Stimulated activated CD8-positive, alpha-beta memory T cell treated with anti-CD3 and anti-CD28 coated beads, Interleukin-12 subunit alpha, Interleukin-12 subunit beta, amount 100 ng/mL, for 24 hours (primary cell): ENCODE results near the gene LSR.
"Not testable (repeated sequence)": the region's sequence is repeated elsewhere in the genome, so short reads cannot be mapped to it uniquely, and the experiment has no call there.

Source experiments
- DNase-seq: peaks from one replicate; pipeline ENCODE4 v3.0.0-alpha.2; 2020; ENCODE audit errors: extremely low read depth

LSR gene

DNA sequence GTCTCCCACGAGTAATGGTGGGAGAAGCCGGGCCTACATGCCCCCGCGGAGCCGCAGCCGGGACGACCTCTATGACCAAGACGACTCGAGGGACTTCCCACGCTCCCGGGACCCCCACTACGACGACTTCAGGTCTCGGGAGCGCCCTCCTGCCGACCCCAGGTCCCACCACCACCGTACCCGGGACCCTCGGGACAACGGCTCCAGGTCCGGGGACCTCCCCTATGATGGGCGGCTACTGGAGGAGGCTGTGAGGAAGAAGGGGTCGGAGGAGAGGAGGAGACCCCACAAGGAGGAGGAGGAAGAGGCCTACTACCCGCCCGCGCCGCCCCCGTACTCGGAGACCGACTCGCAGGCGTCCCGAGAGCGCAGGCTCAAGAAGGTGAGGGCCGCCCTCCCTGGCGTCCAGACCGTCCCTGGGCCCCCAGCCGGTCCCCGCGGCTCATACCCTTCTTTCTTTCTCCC lies 18.6 kb downstream of the LSR start:
- DNase-seq = no peak

DNA sequence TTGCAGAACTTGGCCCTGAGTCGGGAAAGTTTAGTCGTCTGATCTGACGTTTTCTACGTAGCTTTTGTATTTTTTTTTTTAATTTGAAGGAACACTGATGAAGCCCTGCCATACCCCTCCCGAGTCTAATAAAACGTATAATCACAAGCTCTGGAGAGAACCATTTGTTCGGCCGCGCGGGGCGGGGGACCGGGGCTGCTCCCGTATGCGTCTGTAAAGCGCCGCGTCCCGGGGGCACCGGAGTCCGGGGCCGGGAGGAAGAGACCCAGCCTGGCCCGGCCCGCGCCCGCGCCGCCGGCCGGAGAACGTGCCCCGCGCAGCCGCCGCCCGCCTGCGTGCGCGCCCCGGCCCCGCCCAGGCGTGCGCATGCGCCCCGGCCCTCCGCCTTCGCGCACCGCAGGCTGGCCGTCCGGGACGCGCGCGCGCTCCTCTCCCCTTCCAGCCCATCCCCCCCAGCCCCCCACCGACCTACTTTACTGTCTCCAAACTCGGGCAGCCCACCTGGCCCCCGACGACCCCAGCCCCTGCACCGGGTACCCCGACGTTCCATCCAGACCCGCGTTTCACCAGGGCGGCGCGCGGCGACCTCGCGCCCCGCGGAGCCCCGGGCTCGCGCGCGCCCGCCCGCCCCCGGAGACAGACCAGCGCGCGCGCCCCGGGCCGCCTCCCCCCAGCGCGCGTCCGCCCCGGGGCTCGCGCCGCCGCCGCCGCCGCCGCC lies 19.2 kb downstream of the LSR start:
- DNase-seq = no peak

DNA sequence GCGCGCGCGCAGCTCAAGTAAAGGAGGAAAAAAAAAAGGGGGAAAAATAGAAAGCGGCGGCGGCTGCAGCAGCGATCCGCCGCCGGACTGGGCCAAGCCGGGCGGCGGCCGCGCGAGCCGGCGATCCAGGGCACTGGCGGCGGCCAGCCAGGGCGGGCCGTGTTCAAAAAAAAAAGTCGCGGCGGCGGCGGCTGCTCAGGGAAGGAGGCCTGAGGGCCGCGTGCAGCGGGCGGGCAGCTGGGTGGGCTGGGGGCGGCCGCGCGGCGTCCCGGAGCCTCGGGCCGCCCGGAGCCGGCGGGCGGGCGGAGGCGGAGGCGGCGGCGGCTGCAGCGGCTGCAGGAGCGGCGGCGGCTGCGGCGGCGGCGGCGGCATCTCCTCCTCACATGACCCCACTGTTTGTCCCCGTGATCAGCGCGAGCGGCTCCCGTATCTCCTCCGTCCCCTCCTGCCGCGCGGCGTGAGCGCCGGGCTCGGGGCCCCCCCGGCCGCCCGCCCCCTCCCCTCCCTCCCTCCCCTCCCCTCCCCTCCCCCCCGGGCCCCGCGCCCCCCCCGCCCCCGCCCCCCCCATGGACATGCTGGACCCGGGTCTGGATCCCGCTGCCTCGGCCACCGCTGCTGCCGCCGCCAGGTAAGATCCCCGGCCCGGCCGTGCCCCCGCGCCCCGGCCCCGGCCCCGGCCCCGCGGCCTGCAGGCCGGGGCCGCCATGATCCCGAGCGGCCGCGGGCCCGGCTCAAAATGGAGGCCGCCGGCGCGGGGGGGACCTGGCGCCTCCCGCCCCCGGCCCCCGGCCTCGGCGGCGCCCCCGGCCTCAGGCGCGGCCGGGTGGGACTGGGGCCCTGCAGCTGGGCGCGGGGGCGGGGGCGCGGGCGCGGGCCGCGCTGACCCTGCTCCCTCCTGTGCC lies 20.0 kb downstream of the LSR start, which contains the start of gene USF2:
TSS of gene USF2 (plus strand) at position 427 of the 902 bp plus-strand sequence. CDS start at position 567, 140 bp downstream.
- DNase-seq = no peak

DNA sequence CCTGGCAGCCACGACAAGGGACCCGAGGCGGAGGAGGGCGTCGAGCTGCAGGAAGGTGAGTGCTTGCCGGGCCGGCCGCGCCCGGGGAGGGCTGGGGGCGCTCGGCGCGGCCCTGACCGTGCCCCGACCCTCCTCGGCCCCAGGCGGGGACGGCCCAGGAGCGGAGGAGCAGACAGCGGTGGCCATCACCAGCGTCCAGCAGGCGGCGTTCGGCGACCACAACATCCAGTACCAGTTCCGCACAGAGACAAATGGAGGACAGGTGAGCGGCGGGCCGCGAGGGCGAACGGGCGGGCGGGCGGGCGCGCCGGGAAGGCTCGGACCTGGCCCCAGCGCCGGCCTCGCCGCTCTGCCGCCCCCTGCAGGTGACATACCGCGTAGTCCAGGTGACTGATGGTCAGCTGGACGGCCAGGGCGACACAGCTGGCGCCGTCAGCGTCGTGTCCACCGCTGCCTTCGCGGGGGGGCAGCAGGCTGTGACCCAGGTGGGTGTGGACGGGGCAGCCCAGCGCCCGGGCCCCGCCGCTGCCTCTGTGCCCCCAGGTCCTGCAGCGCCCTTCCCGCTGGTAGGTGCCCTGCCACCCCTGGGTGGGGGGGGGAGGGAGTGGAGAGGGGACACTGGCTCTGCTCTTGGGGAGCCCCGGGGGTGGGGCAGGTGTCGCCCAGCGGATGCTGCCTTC lies 20.8 kb downstream of the LSR start:
- no peak for DNase-seq

DNA sequence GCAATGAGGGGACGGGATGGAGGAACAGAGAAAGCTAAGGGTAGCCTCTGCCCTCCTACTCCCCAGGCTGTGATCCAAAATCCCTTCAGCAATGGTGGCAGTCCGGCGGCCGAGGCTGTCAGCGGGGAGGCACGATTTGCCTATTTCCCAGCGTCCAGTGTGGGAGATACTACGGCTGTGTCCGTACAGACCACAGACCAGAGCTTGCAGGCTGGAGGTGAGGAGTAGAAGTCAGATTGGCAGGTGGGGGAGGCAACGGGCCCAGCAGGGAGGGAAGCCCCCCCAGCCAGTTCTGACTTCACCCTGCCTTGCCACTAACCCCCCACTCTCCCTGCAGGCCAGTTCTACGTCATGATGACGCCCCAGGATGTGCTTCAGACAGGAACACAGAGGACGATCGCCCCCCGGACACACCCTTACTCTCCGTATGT lies 21.6 kb downstream of the LSR start:
- no peak for DNase-seq

DNA sequence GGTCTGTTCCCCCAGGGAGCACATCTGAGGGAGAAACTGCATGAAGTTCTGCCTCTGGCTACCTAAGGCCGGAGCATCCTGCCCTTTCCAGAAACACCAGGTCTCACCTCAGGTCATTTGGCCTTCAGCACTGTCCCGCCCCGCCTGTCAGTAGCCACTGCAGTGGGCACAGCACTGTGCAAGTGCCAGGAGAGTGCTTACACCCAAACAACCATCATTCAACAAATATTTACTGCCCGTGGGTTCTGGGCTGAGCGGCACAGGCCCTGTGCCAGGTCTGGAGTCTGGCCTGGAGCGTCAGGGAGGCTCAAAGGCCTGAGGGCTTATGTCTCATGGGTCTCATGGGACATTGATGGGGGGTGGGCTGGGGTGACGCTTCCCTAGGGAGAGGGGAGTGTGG lies 22.7 kb downstream of the LSR start:
- DNase-seq = no peak

DNA sequence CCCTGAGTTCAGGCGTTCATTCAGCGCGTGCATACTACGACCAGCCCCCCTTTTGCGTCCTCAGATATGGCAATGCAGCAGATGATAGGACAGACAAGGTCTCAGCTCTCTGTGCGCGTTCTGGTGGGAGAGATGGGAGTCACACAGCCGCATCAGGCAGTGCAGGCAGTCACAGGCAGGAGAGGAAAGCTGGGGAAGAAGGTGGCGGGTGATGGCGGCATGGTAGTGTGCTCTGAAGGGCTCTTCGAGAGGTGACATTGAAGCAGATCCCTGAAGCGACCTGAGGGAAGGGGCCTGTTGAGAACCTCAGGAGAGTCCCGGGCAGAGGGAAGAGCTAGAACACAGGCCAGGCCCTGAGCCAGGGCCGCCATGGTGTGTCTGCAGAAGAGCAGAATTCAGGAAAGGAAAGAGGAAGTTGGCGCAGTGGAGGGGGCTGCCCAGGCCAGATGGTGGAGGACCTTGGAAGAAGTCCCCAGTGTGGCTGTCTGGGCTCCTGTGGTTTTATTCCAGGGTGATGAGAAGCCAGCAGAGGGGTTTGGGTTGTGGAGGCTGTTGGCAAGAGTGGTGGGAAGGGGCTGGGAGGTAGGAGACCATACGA lies 23.4 kb downstream of the LSR start:
- no peak for DNase-seq

DNA sequence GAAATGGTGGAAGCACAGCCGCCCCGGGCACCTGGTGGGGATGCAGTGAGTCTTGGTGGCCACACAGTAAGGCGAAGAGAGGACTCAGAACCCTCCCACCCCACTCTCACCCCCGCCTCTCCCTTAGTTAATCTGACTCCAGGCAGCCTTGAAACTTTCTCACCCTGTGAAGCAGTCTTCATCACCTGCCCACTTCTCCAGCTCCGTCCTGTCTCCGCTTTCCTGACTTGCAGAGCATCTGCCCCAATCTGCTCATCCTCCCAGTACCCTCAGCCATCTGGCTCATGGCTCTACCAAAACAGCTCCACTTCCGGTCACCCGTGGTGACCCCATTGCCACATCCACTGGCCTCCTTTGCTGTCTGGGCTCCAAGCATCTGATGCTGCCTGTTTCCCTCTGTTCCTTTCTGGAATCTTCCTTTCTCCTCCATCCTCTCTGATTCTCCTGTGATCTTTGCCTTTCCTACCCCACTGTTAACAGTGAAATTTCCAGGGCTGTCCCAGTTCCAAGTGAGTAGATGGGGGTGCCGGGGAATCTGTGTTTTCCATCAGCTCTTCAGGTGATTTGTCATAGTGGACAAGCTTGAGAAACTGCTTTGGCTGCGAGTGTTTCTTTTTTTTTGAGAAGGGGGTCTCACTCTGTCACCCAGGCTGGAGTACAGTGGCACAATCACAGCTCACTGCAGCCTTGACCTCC lies 24.3 kb downstream of the LSR start:
- DNase-seq = no peak

DNA sequence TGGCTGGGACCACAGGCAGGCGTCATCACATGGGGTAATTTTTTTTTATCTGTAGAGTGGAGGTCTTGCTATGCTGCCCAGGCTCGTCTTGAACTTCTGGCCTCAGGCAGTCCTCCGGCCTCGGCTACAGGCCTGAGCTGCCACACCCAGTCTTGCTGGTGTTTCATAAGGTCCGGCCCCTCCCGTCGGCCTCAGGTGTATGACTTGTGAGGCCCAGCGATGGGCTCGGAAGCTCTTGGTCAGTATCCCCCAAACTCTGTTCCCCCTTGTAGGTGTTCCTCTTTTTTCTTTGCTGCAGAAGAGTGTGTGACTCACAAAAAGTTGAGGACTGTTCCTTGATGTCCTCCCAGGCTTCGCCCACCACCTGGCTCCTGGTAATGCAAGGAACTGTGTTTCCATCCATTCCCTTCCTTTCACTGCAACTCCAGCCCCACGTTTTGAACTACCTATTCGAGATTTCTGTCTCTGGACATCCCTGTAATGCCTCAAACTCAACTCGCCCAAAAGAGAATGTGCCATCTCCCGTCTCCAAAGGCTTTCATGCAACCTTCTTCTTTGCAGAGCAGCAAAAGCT lies 25.0 kb downstream of the LSR start:
- DNase-seq = no peak

DNA sequence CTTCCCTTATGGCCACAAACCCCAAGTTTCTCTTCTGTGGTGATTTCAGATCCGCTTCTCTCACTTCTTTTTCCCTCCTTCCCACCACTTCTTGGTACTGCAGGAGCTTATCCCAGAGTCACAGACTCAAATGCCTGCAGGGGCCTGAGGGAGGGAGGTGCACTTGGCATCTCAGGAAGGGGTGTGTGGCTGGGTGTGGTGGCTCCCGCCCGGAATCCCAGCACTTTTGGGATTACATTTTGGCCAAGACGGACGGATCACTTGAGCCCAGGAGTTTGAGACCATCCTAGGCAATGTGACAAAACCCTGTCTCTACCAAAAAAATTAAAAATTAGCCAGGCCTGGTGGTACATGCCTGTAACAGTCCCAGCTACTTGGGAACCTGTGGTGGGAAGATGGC lies 25.5 kb downstream of the LSR start:
- DNase-seq = no peak

DNA sequence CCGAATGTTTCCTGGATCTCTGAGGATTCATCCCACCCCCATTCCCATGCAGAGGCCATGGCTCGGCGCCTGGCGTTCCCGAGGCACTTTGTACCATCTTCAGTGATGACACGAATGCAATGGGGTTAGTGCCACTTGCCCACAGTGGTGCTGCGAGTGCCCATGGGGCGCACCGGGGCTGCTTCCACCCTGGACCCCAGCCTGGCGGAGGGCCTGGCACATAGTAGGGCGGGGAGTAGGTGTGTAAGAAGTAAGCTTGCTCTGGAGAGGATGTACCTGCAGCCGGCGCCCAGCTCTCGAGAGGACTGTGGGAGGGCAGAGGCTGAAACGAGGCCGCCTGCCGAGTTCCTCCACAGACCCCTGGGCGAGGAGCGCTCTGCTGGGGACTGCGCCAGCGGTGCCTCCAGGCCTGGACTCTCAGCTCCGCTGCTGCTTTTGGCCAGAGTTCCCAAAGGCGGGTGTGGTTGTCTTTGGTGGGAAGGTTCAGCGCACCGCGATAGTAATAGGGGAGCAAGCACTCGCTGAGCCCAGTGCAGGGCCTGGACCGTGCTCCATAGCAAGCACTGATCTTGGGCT lies 28.0 kb downstream of the LSR start:
- no peak for DNase-seq

DNA sequence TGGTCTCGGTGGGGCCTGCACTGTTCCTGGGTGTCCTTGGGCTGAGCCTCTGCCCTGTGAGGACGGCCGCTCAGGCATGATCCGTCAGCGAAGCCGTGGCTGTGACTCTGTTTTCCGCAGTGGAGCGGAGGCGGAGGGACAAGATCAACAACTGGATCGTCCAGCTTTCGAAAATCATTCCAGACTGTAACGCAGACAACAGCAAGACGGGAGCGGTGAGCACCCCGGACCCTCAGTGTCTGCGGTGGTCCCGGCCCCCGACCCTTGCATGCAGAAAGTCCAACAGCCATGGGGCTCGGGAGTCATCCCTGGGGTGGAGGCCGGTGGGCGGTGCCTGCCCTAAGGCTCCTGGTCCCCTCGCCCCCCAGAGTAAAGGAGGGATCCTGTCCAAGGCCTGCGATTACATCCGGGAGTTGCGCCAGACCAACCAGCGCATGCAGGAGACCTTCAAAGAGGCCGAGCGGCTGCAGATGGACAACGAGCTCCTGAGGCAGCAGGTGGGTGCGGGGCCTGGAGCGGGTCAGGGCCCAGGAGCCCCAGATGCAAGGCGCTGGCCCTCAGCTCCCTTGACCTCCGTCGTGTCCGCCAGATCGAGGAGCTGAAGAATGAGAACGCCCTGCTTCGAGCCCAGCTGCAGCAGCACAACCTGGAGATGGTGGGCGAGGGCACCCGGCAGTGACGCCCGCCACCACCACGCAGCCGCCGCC lies 29.9 kb downstream of the LSR start:
- DNase-seq = no peak

DNA sequence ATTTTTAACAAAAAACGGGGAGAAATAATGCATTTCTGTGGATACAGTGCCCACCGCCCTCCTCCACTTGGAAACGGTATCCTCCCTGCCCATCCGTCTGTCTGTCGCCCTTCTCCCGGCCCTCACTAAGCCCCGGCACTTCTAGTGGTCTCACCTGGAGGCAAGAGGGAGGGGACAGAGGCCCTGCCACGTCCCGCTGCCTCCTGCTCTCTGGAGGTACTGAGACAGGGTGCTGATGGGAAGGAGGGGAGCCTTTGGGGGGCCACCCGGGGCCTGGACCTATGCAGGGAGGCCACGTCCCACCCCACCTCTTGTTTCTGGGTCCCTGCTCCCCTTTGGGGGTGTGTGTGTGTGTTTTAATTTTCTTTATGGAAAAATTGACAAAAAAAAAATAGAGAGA lies 30.6 kb downstream of the LSR start:
- no peak for DNase-seq

DNA sequence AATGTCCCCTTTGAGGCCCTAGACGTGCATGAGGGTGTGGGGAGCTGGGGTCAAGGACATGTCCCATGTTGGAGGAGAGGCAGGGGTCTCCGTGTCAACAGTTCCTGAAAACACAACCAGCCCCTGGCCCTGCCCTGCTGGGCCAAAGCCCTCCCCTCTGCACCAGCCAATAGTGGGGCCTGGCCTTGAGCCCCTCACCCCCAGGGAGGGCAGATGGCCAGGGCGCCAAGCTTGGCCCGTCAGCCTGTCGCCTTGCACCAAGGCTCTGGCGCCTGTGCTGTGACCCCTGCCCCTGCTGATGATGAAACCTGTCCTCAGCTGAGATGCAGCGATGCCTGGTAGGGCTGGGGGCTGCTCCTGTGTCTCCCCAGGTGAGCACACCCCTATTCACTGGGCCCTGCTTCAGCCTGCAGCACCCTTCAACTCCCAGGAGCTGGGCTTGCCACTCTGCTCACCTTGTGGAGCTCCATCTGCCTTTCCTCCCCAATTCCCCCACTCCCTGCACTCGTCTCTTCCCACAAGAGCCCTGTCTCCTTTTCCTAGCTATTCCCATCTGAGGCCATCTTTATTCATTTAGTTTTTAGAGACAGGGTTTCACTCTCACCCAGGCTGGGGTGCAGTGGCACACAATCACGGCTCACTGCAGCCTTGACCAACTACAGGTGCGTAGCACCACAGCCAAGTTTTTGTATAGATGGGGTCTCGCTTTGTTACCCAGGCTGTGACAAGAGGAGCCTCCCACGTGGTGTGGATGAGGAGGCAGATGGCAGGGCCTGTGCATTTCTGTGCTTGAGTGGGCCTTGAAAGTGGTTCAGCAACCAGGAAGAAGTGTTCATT lies 31.4 kb downstream of the LSR start:
- DNase-seq = no peak

DNA sequence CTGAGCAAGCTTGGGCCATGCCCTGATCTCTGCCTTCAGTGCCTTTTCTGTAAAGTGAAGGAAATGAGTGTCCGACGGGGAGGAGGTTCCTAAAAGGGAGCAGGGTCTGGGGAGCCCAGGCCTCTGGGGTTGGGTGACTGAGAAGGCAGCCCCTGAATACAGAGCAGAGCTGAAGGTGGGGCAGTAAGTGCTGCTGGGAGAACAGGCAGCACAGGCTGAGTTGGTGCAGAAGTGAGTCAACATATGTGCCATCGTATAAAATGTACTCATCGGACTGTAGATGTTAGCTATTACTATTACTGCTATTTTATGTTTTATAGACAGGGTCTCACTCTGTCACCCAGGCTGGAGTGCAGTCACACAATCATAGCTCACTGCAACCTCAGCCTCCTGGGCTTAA lies 32.5 kb downstream of the LSR start:
- DNase-seq = no peak

DNA sequence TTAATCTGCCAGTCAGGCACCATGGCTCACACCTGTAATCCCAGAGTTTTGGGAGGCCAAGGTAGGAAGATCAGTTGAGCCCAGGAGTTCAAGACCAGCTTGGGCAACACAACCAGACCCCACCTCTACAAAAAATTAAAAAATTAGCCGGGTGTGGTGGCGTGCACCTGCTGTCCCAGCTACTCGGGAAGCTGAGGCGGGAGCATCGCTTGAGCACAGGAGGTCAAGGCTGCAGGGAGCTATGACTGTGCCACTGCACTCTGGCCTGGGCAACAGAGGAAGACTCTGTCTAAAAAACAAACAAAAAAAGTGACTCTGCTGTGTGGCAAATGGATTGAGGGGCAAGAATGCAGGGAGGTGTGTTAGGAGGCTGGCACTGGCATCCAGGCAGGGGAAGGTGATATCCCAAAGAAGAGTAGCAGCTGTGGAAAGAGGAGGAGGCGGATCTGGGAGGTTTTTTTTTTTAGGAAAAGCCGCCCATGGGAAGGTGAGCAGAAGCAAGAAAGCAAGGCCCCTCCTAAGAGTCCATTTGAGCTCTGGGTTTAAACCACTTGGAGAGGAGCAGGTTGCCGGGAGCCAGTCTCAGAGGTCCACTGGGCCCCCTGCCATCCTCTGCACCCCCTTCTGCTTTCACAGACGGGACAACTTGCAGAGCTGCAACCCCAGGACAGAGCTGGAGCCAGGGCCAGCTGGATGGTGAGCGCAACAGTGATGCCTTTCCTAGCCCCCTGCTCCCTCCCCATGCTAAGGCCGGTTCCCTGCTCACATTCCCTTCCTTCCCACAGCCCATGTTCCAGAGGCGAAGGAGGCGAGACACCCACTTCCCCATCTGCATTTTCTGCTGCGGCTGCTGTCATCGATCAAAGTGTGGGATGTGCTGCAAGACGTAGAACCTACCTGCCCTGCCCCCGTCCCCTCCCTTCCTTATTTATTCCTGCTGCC lies 35.6 kb downstream of the LSR start:
- DNase-seq = no peak

DNA sequence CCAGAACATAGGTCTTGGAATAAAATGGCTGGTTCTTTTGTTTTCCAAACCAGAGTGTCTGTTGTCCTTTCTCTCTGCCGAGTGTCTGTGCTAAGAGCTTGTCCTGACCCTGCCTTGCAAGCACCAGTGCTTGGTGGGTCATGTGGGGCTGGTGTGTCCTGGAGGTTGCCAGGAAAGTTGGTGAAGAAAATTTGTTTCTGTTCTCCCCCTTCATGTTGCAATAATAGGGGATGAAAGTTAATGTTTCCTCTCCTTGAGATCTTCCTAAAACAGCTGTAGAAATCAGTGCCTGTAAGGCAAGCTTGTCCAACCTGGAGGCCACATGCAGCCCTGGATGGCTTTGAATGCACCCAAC lies 36.3 kb downstream of the LSR start:
- no peak for DNase-seq

DNA sequence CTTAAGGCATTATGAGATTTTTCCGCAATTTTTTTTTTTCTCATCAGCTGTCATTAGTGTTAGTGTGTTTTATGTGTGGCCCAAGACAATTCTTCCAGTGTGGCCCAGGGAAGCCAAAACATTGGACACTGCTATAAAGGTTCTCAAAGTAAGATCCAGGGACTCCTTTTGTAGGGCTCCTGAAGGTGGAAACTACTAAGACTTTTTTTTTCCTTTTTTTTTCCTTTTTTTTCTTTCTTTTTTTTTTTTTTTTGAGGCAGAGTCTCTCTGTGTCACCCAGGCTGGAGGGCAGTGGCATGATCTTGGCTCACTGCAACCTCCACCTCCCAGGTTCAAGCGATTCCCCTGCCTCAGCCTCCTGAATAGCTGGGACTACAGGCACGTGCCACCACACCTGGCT lies 36.7 kb downstream of the LSR start:
- not testable (repeated sequence) for DNase-seq
